ENCODE measurements around the gene TMED3.

- TF ChIP-seq EZH2phosphoT487 (IDR thresholded peaks at IDR 0.05; ENCODE audit: low read depth) (no peak), CTCF (IDR thresholded peaks at IDR 0.05; ENCODE audit: low read depth, low read length) (no peak)
These were observed 30.5 kb downstream of the TMED3 start for GRCh38 chr15:79341396-79341795.
